Measurements from ENCODE around the gene L1CAM.
"Not testable (repeated sequence)": the region's sequence is repeated elsewhere in the genome, so short reads cannot be mapped to it uniquely, and the experiment has no call there.

DNA sequence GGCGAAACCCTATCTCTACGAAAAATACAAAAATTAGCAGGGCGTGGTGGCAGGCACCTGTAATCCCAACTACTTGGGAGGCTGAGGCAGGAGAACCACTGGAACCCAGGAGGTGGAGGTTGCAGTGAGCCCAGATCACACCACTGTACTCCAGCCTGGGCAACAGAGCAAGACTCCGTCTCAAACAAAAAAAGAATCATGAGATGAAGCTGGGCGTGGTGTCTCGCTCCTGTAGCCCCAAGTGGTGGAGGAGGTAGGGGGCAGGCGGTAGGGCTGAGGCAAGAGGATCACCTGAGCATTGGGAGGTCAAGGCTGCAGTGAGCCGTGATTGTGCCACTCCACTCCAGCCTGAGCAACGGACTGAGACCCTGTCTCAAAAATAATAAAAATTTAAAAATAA, 67.9 kb downstream of the L1CAM start:
- not testable (repeated sequence) for TF ChIP-seq EZH2 (IDR thresholded peaks at IDR 0.05; ENCODE audit: borderline replicate concordance, low read depth, low read length, severe bottlenecking); CTCF (IDR thresholded peaks at IDR 0.05; ENCODE audit: borderline replicate concordance, extremely low read depth, low read length, poor library complexity, severe bottlenecking)
